ENCODE measurements around the gene ITPA.
"Not testable (repeated sequence)": the region's sequence is repeated elsewhere in the genome, so short reads cannot be mapped to it uniquely, and the experiment has no call there.

The ITPA gene

DNA sequence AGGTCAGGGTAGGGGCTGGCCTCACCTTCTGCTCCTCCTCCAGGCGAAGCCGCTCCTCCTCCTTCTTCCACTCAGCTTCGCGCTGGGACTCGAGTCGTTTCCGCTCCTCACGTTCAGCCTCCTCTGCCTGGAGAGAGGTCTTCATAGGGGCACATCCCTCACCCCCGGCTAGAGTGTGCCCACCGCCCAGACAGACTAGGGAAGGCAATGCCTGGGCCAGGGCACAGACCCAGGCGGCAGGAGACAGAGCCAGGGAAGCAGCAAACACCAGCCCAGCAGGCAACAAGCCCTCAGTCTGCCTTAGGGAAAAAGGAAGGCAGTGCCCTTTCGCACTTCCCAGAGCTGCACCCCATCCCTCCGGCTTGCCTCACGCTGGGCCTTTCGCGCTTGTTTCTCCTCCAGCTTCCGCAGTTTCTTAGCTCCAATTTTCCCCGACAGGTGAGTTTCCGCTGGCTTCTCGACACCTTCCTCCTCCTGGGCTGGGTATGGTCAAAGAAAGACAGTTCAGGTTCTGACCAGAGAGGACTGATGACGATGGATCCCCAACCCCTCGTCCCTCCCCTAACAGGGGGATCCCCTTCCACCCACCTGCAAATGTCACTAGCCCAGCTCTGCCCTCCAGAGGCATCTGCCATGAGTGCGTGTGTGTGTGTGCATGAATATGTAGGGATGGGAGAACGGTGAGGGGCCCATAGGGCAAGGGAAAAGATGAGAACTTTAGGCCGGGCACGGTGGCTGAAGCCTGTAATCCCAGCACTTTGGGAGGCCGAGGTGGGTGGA is 9.1 kb upstream of the ITPA start:
- DNase-seq (ENCODE audit: low read depth in 2 of 2): no peak

DNA sequence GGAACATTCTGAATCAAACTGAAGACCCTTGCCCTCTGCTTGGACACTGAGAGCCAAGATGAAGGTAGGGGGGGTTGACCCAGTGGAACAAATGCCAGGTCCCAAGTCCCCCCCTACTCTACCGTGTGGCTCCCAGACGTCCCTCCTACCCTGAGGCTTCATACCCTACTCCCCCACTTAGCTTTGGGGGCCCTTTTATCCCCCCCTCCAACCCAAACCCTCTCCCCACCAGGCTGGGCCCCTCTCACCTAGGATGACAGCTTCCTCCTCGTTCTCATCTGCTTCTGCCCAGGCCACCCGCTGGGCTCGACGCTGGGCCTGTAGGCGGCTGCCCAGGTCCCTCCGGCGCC is 6.4 kb upstream of the ITPA start:
- no peak for DNase-seq (ENCODE audit: low read depth in 2 of 2)

DNA sequence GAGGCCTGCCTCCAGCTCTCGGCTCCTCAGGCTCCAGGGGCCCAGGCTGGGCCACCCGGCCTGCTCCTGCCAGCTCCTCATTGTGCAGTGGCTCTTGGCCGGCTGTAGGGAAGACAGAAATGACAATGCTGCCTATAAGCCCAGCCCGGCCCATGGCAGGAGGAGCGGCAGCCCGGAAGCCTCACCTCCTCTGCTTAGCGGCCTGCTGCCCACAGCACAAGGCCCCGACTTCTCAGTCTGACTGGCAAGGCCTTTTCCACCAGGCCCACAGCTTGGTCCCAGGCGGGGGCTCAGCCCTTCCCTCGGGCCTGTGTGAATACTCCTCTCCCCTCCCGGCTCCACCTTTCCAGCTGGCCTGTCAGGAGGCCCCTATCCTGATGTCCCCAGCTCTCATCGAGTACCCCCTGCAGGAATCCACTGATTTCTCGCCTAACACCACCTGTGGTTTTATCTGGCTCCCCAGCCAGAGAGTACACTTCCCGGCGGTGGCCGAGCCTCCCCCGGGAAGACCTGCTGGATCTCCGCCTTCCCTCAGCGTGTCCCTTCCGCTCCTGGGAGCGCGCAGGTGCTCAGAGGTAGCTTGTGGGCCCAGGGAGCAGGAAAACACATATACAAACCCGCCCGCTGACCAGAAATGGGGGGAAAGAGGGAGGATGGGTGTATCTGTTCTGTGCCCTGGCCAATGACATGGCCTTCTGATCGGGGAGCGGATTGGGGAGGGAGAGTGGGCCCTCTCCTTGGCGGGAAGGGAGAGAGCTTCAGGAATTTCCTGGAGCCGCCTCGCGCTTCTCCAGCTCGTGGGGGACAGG is 5.8 kb upstream of the ITPA start:
- DNase-seq (ENCODE audit: low read depth in 2 of 2): peak; percentile 30 to 36

DNA sequence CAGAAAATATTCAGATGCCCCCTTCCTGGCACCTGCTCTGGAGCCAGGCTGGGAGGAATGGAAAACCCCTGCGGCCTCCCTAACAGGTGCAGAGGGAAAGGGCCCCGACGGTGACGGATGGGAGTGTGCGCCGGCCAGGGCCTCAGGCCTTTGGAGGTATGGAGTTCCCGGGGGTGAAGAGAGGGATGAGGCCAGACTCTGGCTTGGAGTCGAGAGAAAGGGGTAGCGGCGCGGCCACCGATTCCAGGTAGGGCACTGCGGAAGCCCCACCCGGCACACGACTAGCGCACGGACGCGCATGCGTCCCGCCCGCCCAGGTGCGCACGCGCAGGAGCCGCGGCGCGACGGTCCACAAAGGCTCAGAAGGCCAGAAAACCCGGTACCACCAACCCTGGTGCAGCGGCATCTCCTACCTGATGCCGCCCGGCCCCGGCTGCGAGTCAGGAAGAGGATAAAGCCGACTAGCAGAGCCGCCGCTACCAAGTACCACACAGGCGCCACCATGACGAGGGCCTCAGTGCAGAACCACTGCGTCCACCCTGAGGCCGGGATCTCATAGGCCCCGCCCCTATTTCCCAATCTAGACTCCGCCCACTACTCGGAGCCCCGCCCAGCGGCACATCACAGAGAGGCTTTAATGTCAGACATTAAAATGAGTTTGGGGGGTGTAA is 5.0 kb upstream of the ITPA start, which contains the start of gene DDRGK1:
TSS of gene DDRGK1 (minus strand) at position 559 of the 671 bp plus-strand sequence. CDS start at position 504, 55 bp downstream.
- DNase-seq (ENCODE audit: low read depth in 2 of 2): peak; percentile 80 to 91

DNA sequence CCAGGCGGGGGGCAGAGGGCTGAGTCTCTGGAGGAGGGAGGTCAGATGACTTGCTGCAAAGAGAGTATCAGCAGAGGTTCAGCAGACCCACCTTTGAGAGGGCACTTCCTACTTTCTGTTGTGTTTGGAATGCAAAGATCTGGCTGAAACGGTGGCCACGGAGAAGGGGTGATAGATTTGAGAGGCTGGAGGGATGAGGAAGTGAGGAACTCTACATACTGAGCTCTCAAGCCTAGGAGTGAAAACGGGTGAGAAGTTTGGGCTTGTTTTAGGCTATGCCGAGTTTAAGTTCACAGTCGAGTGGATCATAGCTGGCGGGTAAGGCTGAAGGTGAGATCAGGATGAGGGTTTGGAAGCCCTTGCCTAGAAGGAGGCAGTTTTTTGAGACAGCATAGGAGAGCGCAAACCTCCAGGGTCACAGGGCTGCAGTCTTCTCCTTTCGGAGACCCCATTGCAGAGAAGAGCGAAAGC is 477 bp upstream of the ITPA start:
- DNase-seq (ENCODE audit: low read depth in 2 of 2): no peak

DNA sequence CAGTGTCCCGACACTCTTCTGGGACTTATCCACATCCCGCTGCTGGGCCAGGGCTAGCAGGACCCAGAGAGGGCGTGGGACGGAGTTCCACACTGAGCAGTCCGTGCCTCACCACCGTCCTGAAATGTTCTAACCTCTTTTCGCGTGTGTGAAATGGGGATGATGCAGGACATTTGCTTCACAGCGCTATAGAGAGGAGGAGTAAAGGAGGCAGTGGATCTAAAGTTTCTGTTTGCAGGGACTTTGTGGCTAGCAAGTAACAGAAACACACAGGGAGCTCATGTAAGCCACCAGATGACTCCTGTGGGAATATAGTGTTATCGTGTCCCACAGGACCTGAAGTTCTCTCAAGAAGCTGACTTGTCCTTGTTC is 634 bp downstream of the ITPA start:
- DNase-seq (ENCODE audit: low read depth in 2 of 2): no peak

DNA sequence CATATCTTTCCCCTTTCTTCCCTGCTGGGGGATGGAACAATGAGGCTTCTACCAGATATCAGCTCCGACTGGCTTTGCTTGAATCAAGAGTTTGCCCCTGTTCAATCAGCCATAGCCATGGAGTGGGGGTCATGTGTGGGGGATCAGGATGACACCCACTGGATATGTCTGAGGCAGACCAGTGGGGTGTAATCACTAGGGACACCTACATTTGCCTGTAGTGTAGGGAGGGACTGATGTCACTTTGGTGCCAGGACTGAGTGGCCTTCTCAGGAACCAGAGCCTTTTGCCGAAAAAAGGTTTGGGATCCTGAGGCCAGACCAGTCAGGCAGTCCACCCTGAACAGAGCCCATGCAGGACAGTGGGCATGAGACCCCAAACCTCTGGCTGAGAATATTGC is 1.0 kb downstream of the ITPA start:
- no peak for DNase-seq (ENCODE audit: low read depth in 2 of 2)

DNA sequence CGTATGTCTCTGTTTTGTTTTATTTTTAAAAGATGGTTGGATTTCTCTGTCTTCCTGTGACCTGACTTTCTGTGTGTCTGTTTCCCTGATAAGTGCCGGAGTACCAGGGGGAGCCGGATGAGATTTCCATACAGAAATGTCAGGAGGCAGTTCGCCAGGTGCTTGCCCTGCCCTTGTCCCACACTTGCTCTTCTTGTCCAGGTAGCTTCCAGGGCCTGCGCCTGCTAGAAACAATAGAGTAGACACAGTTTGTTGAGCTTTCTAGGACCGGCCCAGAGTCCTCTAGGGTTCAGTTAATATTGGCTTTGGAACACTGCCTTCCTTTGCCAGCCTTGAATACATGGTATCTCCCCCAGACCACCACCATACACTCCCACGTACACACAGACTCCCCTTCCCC is 3.9 kb downstream of the ITPA start:
- no peak for DNase-seq (ENCODE audit: low read depth in 2 of 2)

DNA sequence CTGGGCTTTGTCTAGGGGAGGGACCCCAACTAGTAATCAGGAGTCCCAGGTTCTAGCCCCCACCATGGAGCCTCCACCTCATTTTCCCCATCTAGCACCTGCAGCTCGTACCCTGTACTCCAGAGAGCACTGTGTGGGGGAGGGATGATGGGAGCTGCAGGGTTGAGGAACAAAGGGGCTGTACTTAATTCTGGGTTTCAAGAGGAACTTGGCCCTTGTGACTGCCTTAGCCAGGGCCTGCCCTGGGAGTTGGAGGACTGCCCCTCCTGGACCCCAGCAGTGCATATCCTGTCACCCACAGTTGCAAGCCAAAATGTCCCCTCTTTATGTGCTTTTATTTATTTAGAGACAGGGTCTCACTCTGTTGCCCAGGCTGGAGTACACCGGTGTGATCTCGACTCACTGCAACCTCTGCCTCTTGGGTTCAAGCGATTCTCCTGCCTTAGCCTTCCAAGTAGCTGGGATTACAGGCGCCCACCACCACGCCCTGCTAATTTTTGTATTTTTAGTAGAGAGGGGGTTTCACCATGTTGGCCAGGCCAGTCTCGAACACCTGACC is 6.1 kb downstream of the ITPA start:
- not testable (repeated sequence) for DNase-seq (ENCODE audit: low read depth in 2 of 2)

DNA sequence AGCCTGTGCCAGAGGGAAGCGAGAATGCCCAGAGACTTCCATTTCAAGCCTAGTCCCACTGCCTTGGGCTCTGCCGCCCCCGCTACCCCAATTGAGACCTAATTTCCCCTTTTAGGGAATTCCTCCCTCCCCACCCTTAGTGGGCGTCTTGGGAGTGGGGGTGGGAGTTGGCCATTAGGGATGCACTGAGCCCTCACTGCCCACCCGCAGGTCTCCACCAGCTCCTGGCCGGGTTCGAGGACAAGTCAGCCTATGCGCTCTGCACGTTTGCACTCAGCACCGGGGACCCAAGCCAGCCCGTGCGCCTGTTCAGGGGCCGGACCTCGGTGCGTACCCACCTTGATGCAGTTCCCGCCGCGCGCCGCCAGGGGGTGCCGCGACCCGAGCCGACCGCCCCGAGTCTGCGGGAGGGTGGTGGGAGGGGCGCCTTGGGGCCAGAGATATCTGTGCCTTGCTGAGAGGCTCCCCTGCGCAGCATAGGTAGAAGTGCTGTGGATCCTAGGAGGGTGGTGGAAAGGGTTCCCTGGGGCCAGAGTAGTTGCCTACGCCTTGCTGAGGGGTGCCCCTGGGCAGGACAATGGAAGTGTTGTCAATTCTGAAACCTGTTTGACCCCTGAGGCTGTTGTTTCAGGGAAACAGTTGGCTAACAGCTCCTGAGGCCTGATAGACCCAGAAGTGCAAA is 9.2 kb downstream of the ITPA start:
- peak; percentile 73 to 76 for DNase-seq (ENCODE audit: low read depth in 2 of 2)

DNA sequence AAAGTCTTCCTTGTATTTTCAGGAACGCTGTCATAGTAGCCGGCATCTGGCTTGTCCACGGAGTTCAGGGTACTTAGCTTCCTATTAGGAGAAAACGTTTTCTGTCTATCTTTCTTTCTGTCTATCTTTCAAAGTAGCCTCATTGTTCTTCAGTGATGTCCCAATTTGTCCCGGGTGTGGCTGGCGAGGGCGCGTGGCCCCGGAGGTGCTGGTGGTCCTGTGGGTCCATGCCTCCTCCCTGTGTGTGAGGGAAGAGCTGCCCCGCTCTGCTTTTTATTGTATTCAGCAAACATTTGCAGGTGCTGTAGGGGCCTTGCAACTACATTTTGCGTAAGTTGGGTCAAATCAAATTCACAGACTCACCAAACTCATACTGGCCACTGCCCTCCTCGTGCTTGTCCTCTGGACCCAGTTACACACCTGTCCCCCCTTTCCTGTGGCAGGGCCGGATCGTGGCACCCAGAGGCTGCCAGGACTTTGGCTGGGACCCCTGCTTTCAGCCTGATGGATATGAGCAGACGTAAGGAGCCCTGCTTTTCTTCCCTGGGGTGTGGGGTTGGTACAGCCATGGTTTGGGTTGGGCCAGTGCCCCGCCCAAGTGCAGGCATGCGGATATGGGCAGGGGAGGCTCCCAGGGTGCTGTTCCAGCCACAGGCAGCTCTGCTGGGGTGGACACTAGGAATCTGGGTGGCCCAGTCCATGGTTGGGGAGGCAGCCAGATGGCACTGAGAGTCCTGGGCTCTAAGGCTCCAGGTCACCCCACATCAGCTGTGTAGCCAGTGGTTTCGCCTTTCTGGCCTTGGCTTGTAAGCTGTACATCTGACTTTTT is 12.3 kb downstream of the ITPA start:
- no peak for DNase-seq (ENCODE audit: low read depth in 2 of 2)

DNA sequence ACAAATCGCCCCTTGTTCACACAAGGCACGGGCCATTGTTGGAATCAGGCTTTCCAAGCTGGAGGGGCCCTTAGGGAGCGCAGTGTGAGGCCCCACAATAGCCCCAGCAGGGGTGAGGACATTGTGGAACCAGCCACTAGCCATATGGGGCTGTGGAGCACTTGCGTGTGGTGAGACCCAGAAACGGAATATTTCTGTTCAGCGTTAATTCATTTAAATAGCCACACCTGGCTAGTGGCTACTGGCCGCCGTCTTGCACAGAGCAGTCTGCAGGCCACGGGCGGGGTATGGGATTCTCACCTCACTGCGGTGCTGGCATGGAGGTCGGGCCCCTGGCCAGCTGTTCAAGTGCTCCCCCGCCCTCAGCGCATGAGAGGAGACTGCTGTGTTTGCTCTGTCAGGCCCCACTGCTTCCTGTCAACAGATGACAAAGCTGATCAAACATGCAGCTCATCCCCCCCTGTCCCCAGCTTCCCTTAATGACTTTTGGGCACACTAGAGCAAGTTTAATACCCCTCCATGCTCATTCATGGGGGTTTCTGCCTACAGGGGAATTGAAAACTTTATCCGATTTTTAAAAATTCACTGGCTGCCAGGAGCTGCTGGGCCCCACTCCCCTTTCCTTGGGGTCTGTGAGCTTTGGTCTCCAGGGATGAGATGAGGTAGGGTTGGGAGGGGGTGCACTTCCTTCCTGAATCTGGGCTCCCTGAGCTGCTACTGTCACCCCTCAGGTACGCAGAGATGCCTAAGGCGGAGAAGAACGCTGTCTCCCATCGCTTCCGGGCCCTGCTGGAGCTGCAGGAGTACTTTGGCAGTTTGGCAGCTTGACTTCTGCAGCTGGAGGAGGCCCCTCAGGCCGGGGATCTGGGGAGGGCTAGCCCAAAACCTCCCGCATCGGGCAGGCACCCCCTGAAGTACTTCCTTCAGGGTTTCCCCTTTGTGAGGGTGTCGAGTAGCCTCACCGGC is 13.6 kb downstream of the ITPA start:
- no peak for DNase-seq (ENCODE audit: low read depth in 2 of 2)

DNA sequence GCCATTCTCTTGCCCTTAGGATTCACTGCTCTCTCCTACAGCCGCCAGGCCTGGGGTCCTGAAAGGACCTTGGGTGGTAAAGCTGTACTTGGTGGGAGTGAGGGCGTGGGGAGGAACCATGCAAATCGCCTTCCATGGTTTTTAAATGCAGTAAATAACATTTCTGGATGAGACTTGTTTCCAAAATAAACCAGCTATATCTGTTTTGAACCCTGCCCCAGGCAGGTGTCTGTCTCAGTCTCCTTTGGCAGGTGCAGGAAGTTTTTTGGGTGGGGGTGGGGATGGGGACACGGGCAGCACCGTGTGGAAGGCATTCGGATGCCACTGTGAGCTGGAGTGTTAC is 14.3 kb downstream of the ITPA start:
- DNase-seq (ENCODE audit: low read depth in 2 of 2): no peak

DNA sequence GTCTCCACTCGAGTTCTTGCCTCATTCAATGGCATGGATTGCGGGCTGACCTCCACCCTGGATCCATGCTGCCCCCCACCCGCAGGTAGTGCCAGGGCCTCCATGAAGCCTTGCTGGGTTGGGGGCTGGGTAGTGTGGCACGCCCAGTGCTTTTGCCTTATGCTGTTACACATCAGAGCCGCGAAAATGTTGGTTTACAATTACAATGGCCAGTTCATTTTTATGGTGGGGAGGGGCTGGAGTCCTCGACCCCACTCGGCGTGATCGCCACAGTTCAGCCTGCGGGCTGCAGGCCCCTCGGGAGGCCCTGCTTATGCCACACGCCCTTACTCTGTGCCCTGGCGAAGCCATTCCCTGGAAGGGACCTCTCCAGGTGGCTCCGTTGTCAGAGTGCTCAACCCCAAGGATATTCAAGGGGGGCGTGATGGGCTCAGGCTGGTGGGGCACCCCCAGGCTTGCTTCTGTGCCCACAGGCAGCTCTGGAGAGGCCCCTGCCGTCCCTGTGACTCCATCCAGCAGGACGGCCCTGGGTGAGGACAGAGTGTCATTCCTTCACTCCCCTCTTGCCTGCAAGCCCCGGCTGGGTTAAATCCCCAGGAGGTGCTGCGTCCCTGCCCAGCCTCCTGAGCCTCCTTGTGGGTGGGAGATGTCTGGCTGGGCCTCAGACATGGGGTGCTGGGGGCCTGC is 14.8 kb downstream of the ITPA start:
- no peak for DNase-seq (ENCODE audit: low read depth in 2 of 2)

DNA sequence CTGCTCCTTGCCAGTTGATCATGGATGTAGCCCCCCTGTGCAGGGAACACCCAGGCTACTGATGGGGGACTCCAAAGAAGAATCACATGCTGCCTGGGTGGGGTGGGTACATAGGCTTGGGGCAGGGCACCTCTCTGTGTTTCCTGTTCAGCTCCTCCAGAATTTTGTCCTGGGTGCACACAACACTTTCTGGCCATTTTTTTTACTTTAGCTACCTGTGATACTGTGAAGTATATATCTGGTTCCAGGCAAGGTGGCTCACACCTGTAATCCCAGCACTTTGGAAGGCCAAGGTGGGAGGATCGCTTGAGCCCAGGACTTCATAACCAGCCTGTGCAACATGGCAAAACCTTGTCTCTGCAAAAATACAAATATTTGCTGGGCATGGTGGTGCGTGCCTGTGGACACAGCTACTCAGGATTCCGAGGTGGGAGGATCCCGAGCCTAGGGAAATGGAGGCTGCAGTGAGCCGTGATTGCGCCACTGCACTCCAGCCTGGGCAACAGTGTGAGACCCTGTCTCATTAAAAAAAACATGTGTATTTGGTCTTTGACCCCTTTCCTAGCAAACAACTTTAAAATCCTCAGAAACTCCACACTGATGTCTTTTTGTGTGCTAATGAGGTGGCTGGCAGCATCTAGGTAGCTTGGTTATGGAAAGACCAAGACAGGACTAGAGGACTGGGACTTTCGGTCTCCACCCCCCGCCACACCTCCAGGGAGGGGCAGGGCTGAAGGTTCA is 15.6 kb downstream of the ITPA start:
- DNase-seq (ENCODE audit: low read depth in 2 of 2): no peak

DNA sequence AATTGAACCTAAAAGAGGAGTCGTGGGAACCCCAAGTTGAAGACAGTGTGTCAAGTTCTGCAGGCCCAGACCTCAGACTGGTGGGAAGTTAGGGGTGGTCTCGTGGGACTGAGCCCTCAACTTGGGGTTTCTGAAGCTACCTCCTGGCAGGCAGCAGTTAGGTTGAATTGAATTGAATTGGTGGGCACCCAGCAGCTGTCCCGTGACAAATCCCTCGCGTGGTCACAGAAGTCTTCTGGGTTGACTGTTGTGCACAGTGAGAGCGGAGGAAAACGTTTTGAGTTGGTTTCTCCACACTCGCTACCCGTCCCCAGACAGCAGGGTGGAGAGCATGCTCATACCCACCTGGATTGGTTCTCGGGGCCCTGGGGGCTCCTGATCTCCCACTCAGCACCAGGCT is 16.8 kb downstream of the ITPA start:
- DNase-seq (ENCODE audit: low read depth in 2 of 2): no peak

DNA sequence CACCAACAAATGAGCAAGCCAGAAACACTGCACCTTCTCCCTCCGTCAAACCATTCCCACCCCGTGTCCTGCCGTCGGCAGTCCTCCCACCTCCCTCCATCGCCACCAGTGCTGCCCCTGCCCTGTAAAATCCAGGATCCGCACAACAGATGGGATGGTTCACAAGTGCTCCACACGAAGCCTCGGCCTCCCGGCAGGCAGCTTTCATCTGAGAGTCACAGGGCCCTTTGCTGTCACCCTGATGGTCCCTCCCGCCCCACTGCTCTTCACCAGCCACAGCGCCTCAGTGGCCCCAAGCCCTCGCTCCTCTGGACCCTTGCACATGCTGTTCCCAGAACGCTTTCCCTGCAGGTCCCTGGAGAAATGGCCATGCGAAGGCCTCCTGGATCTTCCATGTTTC is 17.6 kb downstream of the ITPA start:
- DNase-seq (ENCODE audit: low read depth in 2 of 2): no peak

DNA sequence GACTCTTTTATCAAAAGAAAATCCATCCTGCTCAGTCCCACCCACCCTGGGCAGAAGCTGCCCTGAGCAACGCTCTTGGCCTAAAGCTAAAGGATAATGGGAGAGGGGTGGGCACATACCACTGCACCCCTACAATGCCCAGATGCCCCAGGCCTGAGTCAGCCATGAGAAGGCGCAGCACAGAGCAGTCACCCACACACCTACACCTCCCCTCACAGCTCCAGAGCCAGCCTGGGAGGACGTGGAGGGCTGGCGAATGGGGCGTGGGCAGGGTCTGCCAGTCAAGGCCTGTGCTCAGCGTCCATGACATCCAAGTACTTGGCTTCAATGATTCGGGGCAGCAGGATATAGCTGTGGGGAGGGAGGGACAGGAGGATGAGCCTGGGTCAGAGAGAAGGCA is 18.2 kb downstream of the ITPA start:
- DNase-seq (ENCODE audit: low read depth in 2 of 2): no peak

Measured in stimulated activated CD8-positive, alpha-beta memory T cell treated with anti-CD3 and anti-CD28 coated beads, Interleukin-2, amount 100 ng/mL, for 48 hours (primary cell).